Right atrium auricular region (tissue), 2 donors: ENCODE results near the gene DPF3. TPM values are rescaled to one million over a fixed set of nuclear protein-coding genes. Genes with fewer than 3 reads are reported as not detected.
A peak's percentile ranks its signal among the peaks of the same experiment; 100 is the strongest.

ENCODE experiments used
- DNase-seq: peaks from one replicate; pipeline ENCODE4 v3.0.0-alpha.2; 2019; ENCODE audit warnings: low spot score
- H3K27ac ChIP-seq, 2 donors: fragments of 200-600 bp; sonication (generic); 1 replicate in 1 of 2; 2 replicates in 1 of 2; pipeline ENCODE4 v1.5.1; 2016 to 2019
- H3K27me3 ChIP-seq, 2 donors: fragments of 200-600 bp; sonication (generic); one replicate each; pipeline versions ENCODE4 v1.5.1 to v1.6.0; 2017 to 2019
- H3K36me3 ChIP-seq: fragments of 200-600 bp; sonication (generic); one replicate; pipeline ENCODE4 v1.5.1; 2016
- H3K4me1 ChIP-seq, 2 donors: fragments of 200-600 bp; sonication (generic); one replicate each; pipeline versions ENCODE4 v1.5.1 to v1.6.0; 2017 to 2019
- H3K4me3 ChIP-seq, 2 donors: fragments of 200-600 bp; sonication (generic); 1 replicate in 1 of 2; 2 replicates in 1 of 2; pipeline ENCODE4 v1.5.1; 2017 to 2019; ENCODE audit warnings: mild to moderate bottlenecking in 1 of 2, moderate library complexity in 1 of 2
- H3K9me3 ChIP-seq, 2 donors: fragments of 200-600 bp; sonication (generic); one replicate each; pipeline ENCODE4 v1.5.1; 2019
- CTCF ChIP-seq, 2 donors: fragments of 200-600 bp; sonication (generic); IDR thresholded peaks; one replicate each; pipeline ENCODE4 v1.5.1; 2019; ENCODE audit warnings: antibody characterized with exemption in 2 of 2
- total RNA-seq, 2 donors: library from RNA; depleted of rRNA; stranded (reverse); fragments of >200 nt; gene quantifications; one replicate each; pipeline ENCODE4 v1.1.0, GENCODE V29; 2016

Gene DPF3
- 10 to 100 TPM; 14.7 to 26.6 TPM for total RNA-seq

- Histone ChIP-seq H3K27ac (peak within 1 kb of the TSS; percentile 86 to 88), H3K4me1 (peaks cover 0 to 32% of the 10 kb centered on the region in 2 donors), H3K4me3 (peak within 1 kb of the TSS; percentile 49 to 83), H3K27me3 (no peaks in the 10 kb centered on the region), H3K36me3 (no peaks in the 10 kb centered on the region), H3K9me3 (no peaks in the 10 kb centered on the region)
- peak; percentile 98 for DNase-seq
- TF ChIP-seq CTCF (IDR thresholded peaks at IDR 0.05) = no peak
Observed at GRCh38 chr14:72893636-72894322, at the start of gene DPF3. Gene DPF3 (minus strand): TSS chr14:72894101. CDS start chr14:72894088, 13 bp downstream.

- no peak for DNase-seq
- TF ChIP-seq CTCF (IDR thresholded peaks at IDR 0.05) = no peak
- H3K4me3 ChIP-seq = no peak overlapping the region
- no peaks in the 10 kb centered on the region for H3K4me1 ChIP-seq
- no peaks in the 10 kb centered on the region for H3K9me3 ChIP-seq
- H3K27ac ChIP-seq = no peak overlapping the region
- H3K36me3 ChIP-seq = peaks cover 45% of the 10 kb centered on the region
- no peaks in the 10 kb centered on the region for H3K27me3 ChIP-seq
Observed at GRCh38 chr14:72942934-72943333, 49.0 kb upstream of the DPF3 start.

- peaks cover 46% of the 10 kb centered on the region for H3K36me3 ChIP-seq
- no peaks in the 10 kb centered on the region for H3K27me3 ChIP-seq
- no peaks in the 10 kb centered on the region for H3K9me3 ChIP-seq
- no peak for DNase-seq
- no peaks in the 10 kb centered on the region for H3K4me1 ChIP-seq
- H3K27ac ChIP-seq = no peak overlapping the region
- TF ChIP-seq CTCF (IDR thresholded peaks at IDR 0.05) = no peak
- no peak overlapping the region for H3K4me3 ChIP-seq
Observed at GRCh38 chr14:72941286-72941985, 47.5 kb upstream of the DPF3 start.

GRCh38 chr14:72939630-72940029 is 45.7 kb upstream of the DPF3 start:
- Histone ChIP-seq H3K27ac (no peak overlapping the region), H3K36me3 (peaks cover 46% of the 10 kb centered on the region), H3K4me3 (no peak overlapping the region), H3K27me3 (no peaks in the 10 kb centered on the region), H3K9me3 (no peaks in the 10 kb centered on the region), H3K4me1 (no peaks in the 10 kb centered on the region)
- TF ChIP-seq CTCF (IDR thresholded peaks at IDR 0.05) = no peak
- DNase-seq = no peak

GRCh38 chr14:72932893-72933292 is 39.0 kb upstream of the DPF3 start:
- Histone ChIP-seq H3K27ac (no peak overlapping the region), H3K4me1 (no peaks in the 10 kb centered on the region), H3K9me3 (no peaks in the 10 kb centered on the region), H3K36me3 (peaks cover under 1% of the 10 kb centered on the region), H3K27me3 (no peaks in the 10 kb centered on the region), H3K4me3 (no peak overlapping the region)
- no peak for TF ChIP-seq CTCF (IDR thresholded peaks at IDR 0.05)
- no peak for DNase-seq
